Suppressor macrophage (primary cell): ENCODE results near the gene EMC6.

Experiments
- DNase-seq, 4 experiments: peaks; one replicate each; pipeline ENCODE4 v3.0.0-alpha.2; 2020 to 2022

The EMC6 gene

GRCh38 chr17:3712811-3713463, 44.3 kb downstream of the EMC6 start:
- no peak for DNase-seq

- no peak for DNase-seq
Observed at GRCh38 chr17:3715296-3715695, 46.7 kb downstream of the EMC6 start.

GRCh38 chr17:3718201-3718600, 49.6 kb downstream of the EMC6 start:
- peak; percentile 22 to 61 (median 56) for DNase-seq

- no peak for DNase-seq
Observed at GRCh38 chr17:3719265-3719664, 50.7 kb downstream of the EMC6 start.
